ENCODE results near the gene SIL1.

SIL1 gene

GRCh38 chr5:138903130-138903775 lies 294.9 kb downstream of the SIL1 start:
- DNase-seq: no peak

GRCh38 chr5:138901716-138902115 lies 296.5 kb downstream of the SIL1 start:
- no peak for DNase-seq

- no peak for DNase-seq
These were observed 297.7 kb downstream of the SIL1 start for GRCh38 chr5:138900281-138900965.

- no peak for DNase-seq
These were observed 299.4 kb downstream of the SIL1 start for GRCh38 chr5:138898742-138899141.

- DNase-seq: no peak
These were observed 299.9 kb downstream of the SIL1 start for GRCh38 chr5:138898299-138898698.

Data from CD4-positive, alpha-beta T cell treated with Interleukin-21 for 1 hour (primary cell).